Activated naive CD4-positive, alpha-beta T cell treated with anti-CD3 and anti-CD28 coated beads for 36 hours (primary cell): ENCODE results near the gene POLDIP3. TPM values are rescaled to one million over a fixed set of nuclear protein-coding genes. Genes with fewer than 3 reads are reported as not detected.

Experiments used
- CTCF ChIA-PET: fragments of 350-600 bp; sonication (Branson Sonifier 250); formaldehyde crosslinking; loops from one replicate; lab custom pipeline; 2021; ENCODE audit warnings: antibody characterized with exemption; lab: Charles Lee
- DNase-seq: peaks from one replicate; pipeline ENCODE4 v3.0.0-alpha.2; 2020
- H3K27ac Mint-ChIP-seq: one replicate; pipeline ENCODE4 v1.8.0; 2021; ENCODE audit warnings: mild to moderate bottlenecking, mixed read lengths
- H3K27me3 Mint-ChIP-seq: one replicate; pipeline ENCODE4 v1.8.0; 2021; ENCODE audit warnings: low read depth, mixed read lengths
- H3K36me3 Mint-ChIP-seq: one replicate; pipeline ENCODE4 v1.8.0; 2021; ENCODE audit warnings: low read depth, mixed read lengths
- H3K4me1 Mint-ChIP-seq: one replicate; pipeline ENCODE4 v1.8.0; 2021; ENCODE audit warnings: low read depth, mixed read lengths
- H3K4me3 Mint-ChIP-seq: one replicate; pipeline ENCODE4 v1.8.0; 2021; ENCODE audit warnings: mild to moderate bottlenecking, moderate library complexity, mixed read lengths
- H3K9me3 Mint-ChIP-seq: one replicate; pipeline ENCODE4 v1.8.0; 2021; ENCODE audit warnings: mixed read lengths
- intact Hi-C: fragments of 100-400 bp; cut with micrococcal nuclease; formaldehyde crosslinking; loops from one replicate; pipeline ENCODE4 v1.15.1; 2023
- total RNA-seq, 2 experiments: library from RNA; stranded (reverse); gene quantifications; one replicate each; pipeline ENCODE4 v1.2.3, GENCODE V29; 2021

The POLDIP3 gene
- total RNA-seq, 2 experiments from 2014 or later: 83.7 to 93.8 TPM

GRCh38 chr22:42646569-42647525 is 32.2 kb upstream of the POLDIP3 start:
- CTCF ChIA-PET: no interaction called here
- H3K36me3 Mint-ChIP-seq: no peaks in the 10 kb centered on the region
- H3K9me3 Mint-ChIP-seq: no peaks in the 10 kb centered on the region
- no peak overlapping the region for H3K4me3 Mint-ChIP-seq
- H3K27ac Mint-ChIP-seq: no peak overlapping the region
- no peaks in the 10 kb centered on the region for H3K27me3 Mint-ChIP-seq
- H3K4me1 Mint-ChIP-seq: peaks cover 34% of the 10 kb centered on the region
- DNase-seq: no peak
- intact Hi-C loops: no loop called here

- Mint-ChIP-seq H3K4me3 (no peak overlapping the region), H3K36me3 (no peaks in the 10 kb centered on the region), H3K27ac (no peak overlapping the region), H3K4me1 (peaks cover 34% of the 10 kb centered on the region), H3K9me3 (no peaks in the 10 kb centered on the region), H3K27me3 (no peaks in the 10 kb centered on the region)
- intact Hi-C loops: no loop called here
- CTCF ChIA-PET: no interaction called here
- DNase-seq: no peak
These were observed 31.4 kb upstream of the POLDIP3 start for GRCh38 chr22:42645938-42646568.

- Mint-ChIP-seq H3K4me1 (peaks cover 34% of the 10 kb centered on the region), H3K27me3 (no peaks in the 10 kb centered on the region), H3K27ac (no peak overlapping the region), H3K4me3 (no peak overlapping the region), H3K36me3 (no peaks in the 10 kb centered on the region), H3K9me3 (no peaks in the 10 kb centered on the region)
- intact Hi-C loops: no loop called here
- CTCF ChIA-PET: no interaction called here
- DNase-seq: no peak
These were observed 30.8 kb upstream of the POLDIP3 start for GRCh38 chr22:42645341-42645937.

GRCh38 chr22:42644422-42645340 is 30.0 kb upstream of the POLDIP3 start:
- CTCF ChIA-PET: interaction anchor here (0.6 kb wide), 1 partner anchor 445 kb away, joined by 3 read pairs; no protein-coding TSS in a partner anchor
- Mint-ChIP-seq H3K36me3 (no peaks in the 10 kb centered on the region), H3K4me3 (no peak overlapping the region), H3K9me3 (no peaks in the 10 kb centered on the region), H3K27me3 (no peaks in the 10 kb centered on the region), H3K4me1 (peaks cover 34% of the 10 kb centered on the region), H3K27ac (no peak overlapping the region)
- intact Hi-C loops: no loop called here
- DNase-seq: no peak

- Mint-ChIP-seq H3K9me3 (no peaks in the 10 kb centered on the region), H3K36me3 (no peaks in the 10 kb centered on the region), H3K4me3 (no peak overlapping the region), H3K27me3 (no peaks in the 10 kb centered on the region), H3K4me1 (peaks cover 34% of the 10 kb centered on the region), H3K27ac (no peak overlapping the region)
- CTCF ChIA-PET: interaction anchor here (0.6 kb wide), 1 partner anchor 446 kb away, joined by 3 read pairs; no protein-coding TSS in a partner anchor
- intact Hi-C loops: no loop called here
- no peak for DNase-seq
These were observed 29.1 kb upstream of the POLDIP3 start for GRCh38 chr22:42643634-42644421.

GRCh38 chr22:42642806-42643633 is 28.3 kb upstream of the POLDIP3 start:
- peaks cover 29% of the 10 kb centered on the region for H3K4me1 Mint-ChIP-seq
- H3K9me3 Mint-ChIP-seq: no peaks in the 10 kb centered on the region
- no peak overlapping the region for H3K4me3 Mint-ChIP-seq
- no peak overlapping the region for H3K27ac Mint-ChIP-seq
- H3K36me3 Mint-ChIP-seq: no peaks in the 10 kb centered on the region
- intact Hi-C loops: no loop called here
- H3K27me3 Mint-ChIP-seq: no peaks in the 10 kb centered on the region
- no peak for DNase-seq
- CTCF ChIA-PET: no interaction called here

GRCh38 chr22:42641801-42642413 is 27.2 kb upstream of the POLDIP3 start:
- DNase-seq: no peak
- Mint-ChIP-seq H3K4me3 (no peak overlapping the region), H3K27me3 (no peaks in the 10 kb centered on the region), H3K27ac (no peak overlapping the region), H3K36me3 (no peaks in the 10 kb centered on the region), H3K9me3 (no peaks in the 10 kb centered on the region), H3K4me1 (peaks cover 20% of the 10 kb centered on the region)
- intact Hi-C loops: no loop called here
- CTCF ChIA-PET: no interaction called here

- Mint-ChIP-seq H3K4me1 (peaks cover 10% of the 10 kb centered on the region), H3K27ac (no peak overlapping the region), H3K4me3 (no peak overlapping the region), H3K9me3 (no peaks in the 10 kb centered on the region), H3K36me3 (peaks cover 3% of the 10 kb centered on the region), H3K27me3 (no peaks in the 10 kb centered on the region)
- intact Hi-C loops: no loop called here
- DNase-seq: no peak
- CTCF ChIA-PET: interaction anchor here (0.7 to 0.9 kb wide), 2 partner anchors 18 to 19 kb away, joined by 3 read pairs; no protein-coding TSS in a partner anchor
These were observed 25.0 kb upstream of the POLDIP3 start for GRCh38 chr22:42639541-42640241.

- Mint-ChIP-seq H3K36me3 (peaks cover 3% of the 10 kb centered on the region), H3K9me3 (no peaks in the 10 kb centered on the region), H3K4me1 (peaks cover 3% of the 10 kb centered on the region), H3K27ac (no peak overlapping the region), H3K4me3 (no peak overlapping the region), H3K27me3 (no peaks in the 10 kb centered on the region)
- CTCF ChIA-PET: interaction anchor here (0.6 to 1.8 kb wide), 3 partner anchors 10 to 171 kb away, joined by 3 to 9 read pairs (median 4); no protein-coding TSS in a partner anchor
- no peak for DNase-seq
- intact Hi-C loops: no loop called here
These were observed 22.9 kb upstream of the POLDIP3 start for GRCh38 chr22:42637555-42637954.

GRCh38 chr22:42636506-42636905 is 21.8 kb upstream of the POLDIP3 start:
- no peak for DNase-seq
- no peaks in the 10 kb centered on the region for H3K27me3 Mint-ChIP-seq
- H3K4me1 Mint-ChIP-seq: peaks cover 3% of the 10 kb centered on the region
- intact Hi-C loops: no loop called here
- no peak overlapping the region for H3K4me3 Mint-ChIP-seq
- peaks cover 5% of the 10 kb centered on the region for H3K36me3 Mint-ChIP-seq
- CTCF ChIA-PET: interaction anchor here (1.8 kb wide), 1 partner anchor 15 kb away, joined by 9 read pairs; no protein-coding TSS in a partner anchor
- no peaks in the 10 kb centered on the region for H3K9me3 Mint-ChIP-seq
- no peak overlapping the region for H3K27ac Mint-ChIP-seq
